ENCODE measurements around the gene TMCC1. TPM values are rescaled to one million over a fixed set of nuclear protein-coding genes. Genes with fewer than 3 reads are reported as not detected.
A peak's percentile ranks its signal among the peaks of the same experiment; 100 is the strongest.

The TMCC1 gene
- total and polyA plus RNA-seq, 7 donors = 12.4 to 55.0 (median 38.1) TPM

DNA sequence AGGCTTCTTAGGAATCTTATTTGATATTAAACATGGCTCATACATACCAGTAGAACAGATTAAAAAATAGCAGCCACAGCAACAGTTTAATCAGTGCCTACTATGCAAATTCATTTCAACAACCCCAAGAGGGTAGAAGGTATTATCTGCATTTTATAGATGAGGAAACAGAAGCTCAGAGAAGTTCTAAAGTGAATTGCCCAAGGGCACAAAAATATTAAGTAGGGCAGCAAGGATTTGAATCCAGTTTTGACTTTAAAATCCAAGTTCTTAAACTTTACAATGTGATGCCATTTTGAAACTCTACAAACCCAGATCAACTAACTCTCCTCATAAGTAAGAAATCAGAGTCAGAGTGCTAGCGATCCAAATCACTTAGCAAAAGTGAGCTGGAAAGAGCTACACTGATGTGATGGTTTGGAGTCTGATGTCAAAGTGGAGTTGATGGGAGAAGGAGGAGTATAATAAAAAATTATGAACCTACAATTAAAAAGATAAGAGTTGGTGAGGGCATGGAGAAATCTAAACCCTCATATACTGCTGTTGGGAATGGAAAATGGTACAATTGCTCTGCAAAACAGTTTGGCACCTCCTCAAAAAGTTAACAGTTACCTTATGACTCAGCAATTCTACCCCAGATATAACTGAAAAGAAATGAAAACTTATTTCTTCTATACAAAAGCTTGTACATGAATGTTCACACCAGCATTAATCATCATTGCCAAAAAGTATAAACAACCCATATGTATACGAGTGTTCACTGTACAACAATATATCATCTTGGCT, 236.1 kb downstream of the TMCC1 start:
- H3K36me3 ChIP-seq (ENCODE audit: insufficient read depth in 1 of 2, low read depth in 1 of 2) = peaks cover 0 to 13% of the 10 kb centered on the region in 2 donors
- no peak overlapping the region for H3K4me3 ChIP-seq
- intact Hi-C loops (cut with DNase I) = no loop called here
- ATAC-seq = no peak
- TF ChIP-seq, protein P1, sequence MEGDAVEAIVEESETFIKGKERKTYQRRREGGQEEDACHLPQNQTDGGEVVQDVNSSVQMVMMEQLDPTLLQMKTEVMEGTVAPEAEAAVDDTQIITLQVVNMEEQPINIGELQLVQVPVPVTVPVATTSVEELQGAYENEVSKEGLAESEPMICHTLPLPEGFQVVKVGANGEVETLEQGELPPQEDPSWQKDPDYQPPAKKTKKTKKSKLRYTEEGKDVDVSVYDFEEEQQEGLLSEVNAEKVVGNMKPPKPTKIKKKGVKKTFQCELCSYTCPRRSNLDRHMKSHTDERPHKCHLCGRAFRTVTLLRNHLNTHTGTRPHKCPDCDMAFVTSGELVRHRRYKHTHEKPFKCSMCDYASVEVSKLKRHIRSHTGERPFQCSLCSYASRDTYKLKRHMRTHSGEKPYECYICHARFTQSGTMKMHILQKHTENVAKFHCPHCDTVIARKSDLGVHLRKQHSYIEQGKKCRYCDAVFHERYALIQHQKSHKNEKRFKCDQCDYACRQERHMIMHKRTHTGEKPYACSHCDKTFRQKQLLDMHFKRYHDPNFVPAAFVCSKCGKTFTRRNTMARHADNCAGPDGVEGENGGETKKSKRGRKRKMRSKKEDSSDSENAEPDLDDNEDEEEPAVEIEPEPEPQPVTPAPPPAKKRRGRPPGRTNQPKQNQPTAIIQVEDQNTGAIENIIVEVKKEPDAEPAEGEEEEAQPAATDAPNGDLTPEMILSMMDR (IDR thresholded peaks at IDR 0.05) = no peak
- DNase-seq = no peak
- no peaks in the 10 kb centered on the region for H3K9me3 ChIP-seq
- H3K4me1 ChIP-seq = peaks cover 66% of the 10 kb centered on the region
- WGBS, 3 donors = 63 to 83% (median 64%) methylated on average over 2 of the region's 2 CpGs
- no peaks in the 10 kb centered on the region for H3K27me3 ChIP-seq (ENCODE audit: insufficient read depth in 3 of 3, low read length in 2 of 3)
- peak overlapping the region; percentile 56 for H3K27ac ChIP-seq

DNA sequence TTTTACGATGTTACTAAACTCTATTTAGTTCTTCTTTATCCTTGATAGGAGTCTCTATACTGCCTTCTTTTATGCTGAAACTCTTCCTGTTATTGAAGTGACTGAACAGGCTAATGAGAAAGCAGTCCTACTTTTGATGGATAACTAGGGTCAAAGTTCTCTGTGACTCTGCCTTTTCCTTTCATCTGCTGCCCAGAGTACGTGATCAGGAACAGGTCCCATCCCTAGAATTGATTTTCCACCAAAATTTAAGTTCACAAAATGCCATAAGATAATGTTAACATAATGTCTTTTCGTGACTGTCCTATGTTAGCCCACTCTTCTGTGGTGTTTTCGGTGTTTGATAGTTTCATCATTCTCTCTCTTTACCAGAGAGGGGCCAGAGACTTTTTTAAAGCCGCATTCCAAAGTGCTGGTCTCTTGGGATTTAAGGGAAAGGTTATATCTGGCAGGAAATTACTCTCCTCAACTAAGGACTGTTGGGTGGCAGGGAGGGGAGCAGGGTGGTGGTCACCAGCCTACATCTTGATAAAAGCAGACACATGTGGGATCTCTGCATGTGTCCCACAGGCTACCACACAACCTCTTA, 236.8 kb downstream of the TMCC1 start:
- intact Hi-C loops (cut with DNase I) = no loop called here
- Histone ChIP-seq H3K4me3 (no peak overlapping the region), H3K27ac (peak overlapping the region; percentile 56), H3K36me3 (ENCODE audit: insufficient read depth in 1 of 2, low read depth in 1 of 2) (peaks cover 0 to 13% of the 10 kb centered on the region in 2 donors), H3K4me1 (peaks cover 66% of the 10 kb centered on the region), H3K9me3 (no peaks in the 10 kb centered on the region), H3K27me3 (ENCODE audit: insufficient read depth in 3 of 3, low read length in 2 of 3) (no peaks in the 10 kb centered on the region)
- ATAC-seq (no peak), DNase-seq (no peak)
- TF ChIP-seq, protein P1 (IDR thresholded peaks at IDR 0.05) = no peak
- WGBS, 3 donors = 74 to 83% (median 76%) methylated on average over 5 of the region's 5 CpGs

DNA sequence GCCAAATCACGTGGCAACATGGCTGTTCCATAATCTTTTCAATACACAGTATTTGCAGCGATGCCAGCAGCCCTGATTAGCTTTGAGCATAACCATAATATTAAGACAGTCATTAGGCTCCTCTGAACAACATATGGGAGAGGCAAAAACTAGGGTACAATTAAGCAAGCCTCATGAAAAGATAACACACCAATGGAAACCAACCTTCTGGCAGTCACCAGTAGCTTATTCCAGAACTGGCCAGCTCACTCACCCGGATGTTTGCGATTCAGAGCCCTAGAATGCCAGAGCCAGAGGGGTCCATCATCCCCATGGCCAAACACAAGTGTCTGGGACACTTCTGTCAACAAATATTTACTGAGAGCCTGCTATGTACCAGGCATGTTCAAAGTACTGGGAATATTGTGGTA, 238.2 kb downstream of the TMCC1 start:
- intact Hi-C loops (cut with DNase I) = no loop called here
- Histone ChIP-seq H3K4me1 (peaks cover 68% of the 10 kb centered on the region), H3K27me3 (ENCODE audit: insufficient read depth in 3 of 3, low read length in 2 of 3) (no peaks in the 10 kb centered on the region), H3K9me3 (no peaks in the 10 kb centered on the region), H3K4me3 (no peak overlapping the region), H3K27ac (peak overlapping the region; percentile 56), H3K36me3 (ENCODE audit: insufficient read depth in 1 of 2, low read depth in 1 of 2) (peaks cover 0 to 24% of the 10 kb centered on the region in 2 donors)
- ATAC-seq = no peak
- TF ChIP-seq, protein P1 (IDR thresholded peaks at IDR 0.05) = no peak
- 80 to 88% (median 84%) methylated on average over 4 of the region's 4 CpGs for WGBS, 3 donors
- no peak for DNase-seq

DNA sequence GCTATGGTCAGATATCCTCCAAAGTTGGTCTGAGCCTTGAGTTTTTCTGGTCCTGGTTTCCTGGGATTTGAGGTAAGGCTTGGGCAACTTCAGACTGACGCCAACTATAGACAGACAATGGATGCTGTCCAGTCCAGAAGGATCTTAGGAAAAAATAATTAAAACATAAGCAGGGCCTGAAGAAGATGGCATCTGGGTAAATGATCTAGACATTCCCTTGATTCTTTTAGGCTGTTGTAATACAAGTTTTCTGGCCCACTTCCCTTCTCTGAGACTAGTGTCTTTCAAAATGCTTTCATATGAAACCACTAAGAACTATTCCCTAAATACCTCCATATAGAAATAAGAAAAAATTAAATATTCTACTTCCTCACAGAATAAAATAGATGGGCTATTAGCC, 239.4 kb downstream of the TMCC1 start:
- H3K36me3 ChIP-seq (ENCODE audit: insufficient read depth in 1 of 2, low read depth in 1 of 2) = peaks cover 0 to 24% of the 10 kb centered on the region in 2 donors
- H3K4me1 ChIP-seq = peaks cover 74% of the 10 kb centered on the region
- TF ChIP-seq, protein P1 (IDR thresholded peaks at IDR 0.05) = no peak
- H3K27me3 ChIP-seq (ENCODE audit: insufficient read depth in 3 of 3, low read length in 2 of 3) = no peaks in the 10 kb centered on the region
- DNase-seq (no peak), ATAC-seq (no peak)
- intact Hi-C loops (cut with DNase I) = loop anchor here in 1 of 2 donors (5.0 kb wide), 2 partner anchors 68 to 278 kb away; no protein-coding TSS in a partner anchor
- peak overlapping the region; percentile 56 for H3K27ac ChIP-seq
- 71 to 94% (median 78%) methylated on average over 1 of the region's 1 CpG for WGBS, 3 donors
- H3K4me3 ChIP-seq = no peak overlapping the region
- no peaks in the 10 kb centered on the region for H3K9me3 ChIP-seq

All from psoas muscle (tissue), 8 donors.